ENCODE measurements around the gene GRK5. TPM values are rescaled to one million over a fixed set of nuclear protein-coding genes. Genes with fewer than 3 reads are reported as not detected.

The GRK5 gene
- total and polyA plus RNA-seq, 9 of the 15 experiments (the other 6 are each of a cell fraction or from before 2014, with no cell fraction given), result 0.46 to 0.83 (median 0.67) TPM; not detected in 2

- Histone ChIP-seq H3K9me3 (replicated peaks; ENCODE audit: control insufficient read depth, insufficient read depth, low read depth, low read length) (no peaks in the 10 kb centered on the region), H3K4me3 (no peak overlapping the region), H4K20me1 (replicated peaks; ENCODE audit: control insufficient read depth, insufficient read depth, low read length) (no peaks in the 10 kb centered on the region), H3K36me3 (ENCODE audit: control insufficient read depth, insufficient read depth, low read length) (no peaks in the 10 kb centered on the region), H3K9ac (ENCODE audit: insufficient read depth in 1 of 2, low read depth in 2 of 2, low read length in 2 of 2) (no peak overlapping the region), H3K4me1 (replicated peaks in 1 of 2; ENCODE audit: control insufficient read depth in 2 of 2, insufficient read depth in 2 of 2, low read length in 2 of 2) (peaks cover 4 to 5% of the 10 kb centered on the region in 2 experiments; a peak in 3 of 5 replicates), H2AFZ (ENCODE audit: low read depth, low read length) (no peak overlapping the region), H3K27me3 (ENCODE audit: control insufficient read depth in 2 of 2, insufficient read depth in 2 of 2, low read length in 2 of 2) (peaks cover 0 to 4% of the 10 kb centered on the region in 2 experiments; a peak in 4 of 5 replicates), H3K9me1 (ENCODE audit: control insufficient read depth, insufficient read depth, low read length) (no peaks in the 10 kb centered on the region), H3K4me2 (ENCODE audit: insufficient read depth, low read length) (no peak overlapping the region), H3K27ac (ENCODE audit: extremely low read depth, low read depth, low read length) (no peak overlapping the region), H3K79me2 (ENCODE audit: control insufficient read depth, insufficient read depth, low read length) (no peaks in the 10 kb centered on the region)
- POLR2A ChIA-PET, result no interaction called here
- no TSS peak for BruUV-seq (replicated peaks)
- DNase-seq (ENCODE audit: extremely low read depth in 1 of 4, low spot score in 3 of 4) (no peak), FAIRE-seq (no peak), ATAC-seq (no peak)
- in situ Hi-C loops (cut with MboI) (no loop called here), intact Hi-C loops (cut with micrococcal nuclease) (no loop called here)
- TF ChIP-seq GTF2E2 (tag; IDR thresholded peaks at IDR 0.05) (no peak), ZFP36 (IDR thresholded peaks at IDR 0.05; ENCODE audit: low read depth, low read length, partially characterized antibody) (no peak), ZNF668 (CRISPR knock-in tag; IDR thresholded peaks at IDR 0.05) (no peak)
- CTCF ChIA-PET (ENCODE audit: low intra/inter-chr PET ratio), result no interaction called here
- WGBS (ENCODE audit: insufficient coverage, low coverage, missing lambda C conversion rate), result 0% methylated on average over 5 of the region's 10 CpGs
Measured at GRCh38 chr10:119466076-119466475, 258.7 kb downstream of the GRK5 start.

- DNase-seq (ENCODE audit: extremely low read depth in 1 of 4, low spot score in 3 of 4) (peak in 2 of 4 experiments; percentile 14 to 15), FAIRE-seq (no peak), ATAC-seq (peak; percentile 41; the same call in 2 of the 3 replicates)
- H3K4me3 ChIP-seq, result no peak overlapping the region
- no peaks in the 10 kb centered on the region for H3K36me3 ChIP-seq (ENCODE audit: control insufficient read depth, insufficient read depth, low read length)
- H3K9ac ChIP-seq (ENCODE audit: insufficient read depth in 1 of 2, low read depth in 2 of 2, low read length in 2 of 2), result no peak overlapping the region
- TF ChIP-seq HNRNPUL1 (IDR thresholded peaks at IDR 0.05; ENCODE audit: low read length), result no peak
- TF ChIP-seq, protein P1, sequence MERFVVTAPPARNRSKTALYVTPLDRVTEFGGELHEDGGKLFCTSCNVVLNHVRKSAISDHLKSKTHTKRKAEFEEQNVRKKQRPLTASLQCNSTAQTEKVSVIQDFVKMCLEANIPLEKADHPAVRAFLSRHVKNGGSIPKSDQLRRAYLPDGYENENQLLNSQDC (CRISPR knock-in tag; IDR thresholded peaks at IDR 0.05), result no peak
- no peak overlapping the region for H3K27ac ChIP-seq (ENCODE audit: extremely low read depth, low read depth, low read length)
- H3K9me3 ChIP-seq (replicated peaks; ENCODE audit: control insufficient read depth, insufficient read depth, low read depth, low read length), result no peaks in the 10 kb centered on the region
- no peak overlapping the region; the same call in 1 of the 2 replicates for H3K4me2 ChIP-seq (ENCODE audit: insufficient read depth, low read length)
- intact Hi-C loops (cut with micrococcal nuclease) (no loop called here), in situ Hi-C loops (cut with MboI) (no loop called here)
- H3K27me3 ChIP-seq (ENCODE audit: control insufficient read depth in 2 of 2, insufficient read depth in 2 of 2, low read length in 2 of 2), result peaks cover 0 to 4% of the 10 kb centered on the region in 2 experiments; a peak in 2 of 5 replicates
- no peak overlapping the region for H2AFZ ChIP-seq (ENCODE audit: low read depth, low read length)
- H3K4me1 ChIP-seq (replicated peaks in 1 of 2; ENCODE audit: control insufficient read depth in 2 of 2, insufficient read depth in 2 of 2, low read length in 2 of 2), result peaks cover 4 to 5% of the 10 kb centered on the region in 2 experiments; a peak in 3 of 5 replicates
- no peaks in the 10 kb centered on the region for H4K20me1 ChIP-seq (replicated peaks; ENCODE audit: control insufficient read depth, insufficient read depth, low read length)
- no peaks in the 10 kb centered on the region for H3K79me2 ChIP-seq (ENCODE audit: control insufficient read depth, insufficient read depth, low read length)
- ChIA-PET CTCF (ENCODE audit: low intra/inter-chr PET ratio) (no interaction called here), POLR2A (no interaction called here)
- BruUV-seq (replicated peaks), result no TSS peak
- H3K9me1 ChIP-seq (ENCODE audit: control insufficient read depth, insufficient read depth, low read length), result no peaks in the 10 kb centered on the region
- 9% methylated on average over 7 of the region's 7 CpGs for WGBS (ENCODE audit: insufficient coverage, low coverage, missing lambda C conversion rate)
Measured at GRCh38 chr10:119466655-119467054, 259.3 kb downstream of the GRK5 start.

All from K562 (cell line).